Spleen (tissue), 7 donors: ENCODE results near the gene B3GALT2.

Source experiments
- POLR2A ChIP-seq, 3 donors: fragments of 450-650 bp; IDR thresholded peaks; one replicate each; pipeline ENCODE4 v1.5.1; 2017; ENCODE audit warnings: antibody characterized with exemption in 3 of 3, mild to moderate bottlenecking in 1 of 3
- POLR2AphosphoS5 ChIP-seq, 3 donors: sonication (generic); formaldehyde crosslinking; IDR thresholded peaks; one replicate each; pipeline ENCODE4 v1.5.1; 2017; ENCODE audit warnings: antibody characterized with exemption in 3 of 3
- TF ChIP-seq, protein P1 (sequence below), 11 experiments: fragments of 200-600 bp in 7 of 11; fragments of 450-650 bp in 4 of 11; sonication (generic) in 4 of 11; IDR thresholded peaks in 8 of 11; conservative IDR thresholded peaks in 3 of 11; 1 replicate in 7 of 11; 2 replicates in 4 of 11; pipeline versions ENCODE4 v1.4.0 to v1.8.0; 2016 to 2021; ENCODE audit warnings: antibody characterized with exemption in 11 of 11, inconsistent platforms in 4 of 11, mild to moderate bottlenecking in 1 of 11
- donor health status: DM: no; HTN: no; CAD: no; lungs with moderate emphysema.
- donor health status: DM: no; HTN: no; CAD: no.
- donor health status: DM: no; HTN: no; CAD: no.

DNA sequence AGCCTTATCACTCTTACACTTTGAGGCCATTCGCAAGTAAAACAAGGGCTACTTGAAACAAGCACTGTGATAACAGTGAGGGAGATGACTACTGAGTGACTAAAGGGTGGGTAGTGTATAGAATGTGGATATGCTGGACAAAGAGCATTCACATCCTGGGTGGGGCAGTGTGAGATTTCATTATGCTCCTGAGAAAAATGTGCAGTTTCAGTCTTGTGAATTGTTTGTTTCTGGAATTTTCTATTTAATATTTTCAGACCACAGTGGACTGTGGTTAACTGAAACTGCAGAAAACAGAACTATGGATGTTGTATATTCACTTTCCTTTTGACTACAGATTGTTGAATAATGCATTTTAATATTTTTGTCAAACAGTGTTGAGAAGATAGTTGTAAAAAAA is 25.1 kb upstream of the B3GALT2 start:
- TF ChIP-seq, protein P1, sequence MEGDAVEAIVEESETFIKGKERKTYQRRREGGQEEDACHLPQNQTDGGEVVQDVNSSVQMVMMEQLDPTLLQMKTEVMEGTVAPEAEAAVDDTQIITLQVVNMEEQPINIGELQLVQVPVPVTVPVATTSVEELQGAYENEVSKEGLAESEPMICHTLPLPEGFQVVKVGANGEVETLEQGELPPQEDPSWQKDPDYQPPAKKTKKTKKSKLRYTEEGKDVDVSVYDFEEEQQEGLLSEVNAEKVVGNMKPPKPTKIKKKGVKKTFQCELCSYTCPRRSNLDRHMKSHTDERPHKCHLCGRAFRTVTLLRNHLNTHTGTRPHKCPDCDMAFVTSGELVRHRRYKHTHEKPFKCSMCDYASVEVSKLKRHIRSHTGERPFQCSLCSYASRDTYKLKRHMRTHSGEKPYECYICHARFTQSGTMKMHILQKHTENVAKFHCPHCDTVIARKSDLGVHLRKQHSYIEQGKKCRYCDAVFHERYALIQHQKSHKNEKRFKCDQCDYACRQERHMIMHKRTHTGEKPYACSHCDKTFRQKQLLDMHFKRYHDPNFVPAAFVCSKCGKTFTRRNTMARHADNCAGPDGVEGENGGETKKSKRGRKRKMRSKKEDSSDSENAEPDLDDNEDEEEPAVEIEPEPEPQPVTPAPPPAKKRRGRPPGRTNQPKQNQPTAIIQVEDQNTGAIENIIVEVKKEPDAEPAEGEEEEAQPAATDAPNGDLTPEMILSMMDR (IDR thresholded peaks at IDR 0.05 in 8 of 11, conservative IDR thresholded peaks at IDR 0.05 in 3 of 11): no peak
- TF ChIP-seq POLR2A (IDR thresholded peaks at IDR 0.05): no peak
- no peak for TF ChIP-seq POLR2AphosphoS5 (IDR thresholded peaks at IDR 0.05)
